Measurements from ENCODE around the gene PDZD4. TPM values are rescaled to one million over a fixed set of nuclear protein-coding genes. Genes with fewer than 3 reads are reported as not detected.
"Not testable (repeated sequence)": the region's sequence is repeated elsewhere in the genome, so short reads cannot be mapped to it uniquely, and the experiment has no call there.

PDZD4 gene
- total and polyA plus RNA-seq, 2 donors, result 0.61 to 7.9 TPM

- H3K36me3 ChIP-seq (ENCODE audit: control insufficient read depth in 2 of 2, insufficient read depth in 2 of 2, low read length in 1 of 2), result no peaks in the 10 kb centered on the region
- peak overlapping the region; percentile 20 to 44 for H3K4me3 ChIP-seq (ENCODE audit: low read length in 2 of 2)
- H3K4me1 ChIP-seq (ENCODE audit: control insufficient read depth in 2 of 2, insufficient read depth in 2 of 2, low read length in 2 of 2), result peaks cover 0 to 24% of the 10 kb centered on the region in 2 donors
- H3K27ac ChIP-seq (ENCODE audit: low read depth in 1 of 2, low read length in 1 of 2), result no peak overlapping the region
- no peak for DNase-seq (ENCODE audit: low read depth in 6 of 9, low spot score in 9 of 9)
- peaks cover 0 to 54% of the 10 kb centered on the region in 2 donors for H3K27me3 ChIP-seq (ENCODE audit: control insufficient read depth in 2 of 2, insufficient read depth in 1 of 2, low read length in 1 of 2)
- WGBS, result 39% methylated on average over 23 of the region's 23 CpGs
- H3K9me3 ChIP-seq (ENCODE audit: control insufficient read depth in 2 of 2, insufficient read depth in 1 of 2, low read length in 1 of 2), result no peaks in the 10 kb centered on the region
Observed at GRCh38 chrX:153819384-153820040, 10.8 kb downstream of the PDZD4 start.

- WGBS, result 12% methylated on average over 63 of the region's 67 CpGs
- H3K4me3 ChIP-seq (ENCODE audit: low read length in 2 of 2), result peak overlapping the region; percentile 20 to 44
- H3K4me1 ChIP-seq (ENCODE audit: control insufficient read depth in 2 of 2, insufficient read depth in 2 of 2, low read length in 2 of 2), result peaks cover 0 to 24% of the 10 kb centered on the region in 2 donors
- H3K36me3 ChIP-seq (ENCODE audit: control insufficient read depth in 2 of 2, insufficient read depth in 2 of 2, low read length in 1 of 2), result no peaks in the 10 kb centered on the region
- H3K9me3 ChIP-seq (ENCODE audit: control insufficient read depth in 2 of 2, insufficient read depth in 1 of 2, low read length in 1 of 2), result no peaks in the 10 kb centered on the region
- H3K27ac ChIP-seq (ENCODE audit: low read depth in 1 of 2, low read length in 1 of 2), result no peak overlapping the region
- H3K27me3 ChIP-seq (ENCODE audit: control insufficient read depth in 2 of 2, insufficient read depth in 1 of 2, low read length in 1 of 2), result peaks cover 0 to 48% of the 10 kb centered on the region in 2 donors
- DNase-seq (ENCODE audit: low read depth in 6 of 9, low spot score in 9 of 9), result peak in 5 of 9 donors; percentile 14 to 56 (median 40)
Observed at GRCh38 chrX:153818571-153819383, 11.6 kb downstream of the PDZD4 start.

GRCh38 chrX:153818064-153818463 is 12.3 kb downstream of the PDZD4 start:
- 99% methylated on average over 9 of the region's 9 CpGs for WGBS
- H3K27ac ChIP-seq (ENCODE audit: low read depth in 1 of 2, low read length in 1 of 2); DNase-seq (ENCODE audit: low read depth in 6 of 9, low spot score in 9 of 9); H3K9me3 ChIP-seq (ENCODE audit: control insufficient read depth in 2 of 2, insufficient read depth in 1 of 2, low read length in 1 of 2); H3K4me3 ChIP-seq (ENCODE audit: low read length in 2 of 2); H3K36me3 ChIP-seq (ENCODE audit: control insufficient read depth in 2 of 2, insufficient read depth in 2 of 2, low read length in 1 of 2): not testable (repeated sequence)
- H3K27me3 ChIP-seq (ENCODE audit: control insufficient read depth in 2 of 2, insufficient read depth in 1 of 2, low read length in 1 of 2), result peaks cover 0 to 45% of the 10 kb centered on the region in 2 donors
- H3K4me1 ChIP-seq (ENCODE audit: control insufficient read depth in 2 of 2, insufficient read depth in 2 of 2, low read length in 2 of 2), result peaks cover 0 to 24% of the 10 kb centered on the region in 2 donors

GRCh38 chrX:153816831-153817690 is 13.3 kb downstream of the PDZD4 start:
- peaks cover 0 to 24% of the 10 kb centered on the region in 2 donors for H3K4me1 ChIP-seq (ENCODE audit: control insufficient read depth in 2 of 2, insufficient read depth in 2 of 2, low read length in 2 of 2)
- WGBS, result 49% methylated on average over 25 of the region's 25 CpGs
- H3K4me3 ChIP-seq (ENCODE audit: low read length in 2 of 2), result no peak overlapping the region
- H3K27ac ChIP-seq (ENCODE audit: low read depth in 1 of 2, low read length in 1 of 2), result no peak overlapping the region
- no peaks in the 10 kb centered on the region for H3K9me3 ChIP-seq (ENCODE audit: control insufficient read depth in 2 of 2, insufficient read depth in 1 of 2, low read length in 1 of 2)
- peaks cover 0 to 52% of the 10 kb centered on the region in 2 donors for H3K27me3 ChIP-seq (ENCODE audit: control insufficient read depth in 2 of 2, insufficient read depth in 1 of 2, low read length in 1 of 2)
- no peaks in the 10 kb centered on the region for H3K36me3 ChIP-seq (ENCODE audit: control insufficient read depth in 2 of 2, insufficient read depth in 2 of 2, low read length in 1 of 2)
- DNase-seq (ENCODE audit: low read depth in 6 of 9, low spot score in 9 of 9), result no peak

GRCh38 chrX:153814591-153815315 is 15.6 kb downstream of the PDZD4 start:
- no peak for DNase-seq (ENCODE audit: low read depth in 6 of 9, low spot score in 9 of 9)

GRCh38 chrX:153813161-153813560 is 17.2 kb downstream of the PDZD4 start:
- WGBS, result 95% methylated on average over 5 of the region's 5 CpGs
- Histone ChIP-seq H3K27me3 (ENCODE audit: control insufficient read depth in 2 of 2, insufficient read depth in 1 of 2, low read length in 1 of 2) (peaks cover 0 to 38% of the 10 kb centered on the region in 2 donors), H3K27ac (ENCODE audit: low read depth in 1 of 2, low read length in 1 of 2) (no peak overlapping the region), H3K4me1 (ENCODE audit: control insufficient read depth in 2 of 2, insufficient read depth in 2 of 2, low read length in 2 of 2) (no peaks in the 10 kb centered on the region), H3K36me3 (ENCODE audit: control insufficient read depth in 2 of 2, insufficient read depth in 2 of 2, low read length in 1 of 2) (no peaks in the 10 kb centered on the region), H3K9me3 (ENCODE audit: control insufficient read depth in 2 of 2, insufficient read depth in 1 of 2, low read length in 1 of 2) (no peaks in the 10 kb centered on the region), H3K4me3 (ENCODE audit: low read length in 2 of 2) (no peak overlapping the region)
- no peak for DNase-seq (ENCODE audit: low read depth in 6 of 9, low spot score in 9 of 9)

More at GRCh38 chrX:153814591-153815315, 15.6 kb downstream of the PDZD4 start:
- H3K36me3 ChIP-seq (ENCODE audit: control insufficient read depth in 2 of 2, insufficient read depth in 2 of 2, low read length in 1 of 2), result no peaks in the 10 kb centered on the region
- peaks cover 0 to 53% of the 10 kb centered on the region in 2 donors for H3K27me3 ChIP-seq (ENCODE audit: control insufficient read depth in 2 of 2, insufficient read depth in 1 of 2, low read length in 1 of 2)
- 66% methylated on average over 19 of the region's 19 CpGs for WGBS
- no peak overlapping the region for H3K4me3 ChIP-seq (ENCODE audit: low read length in 2 of 2)
- H3K27ac ChIP-seq (ENCODE audit: low read depth in 1 of 2, low read length in 1 of 2), result no peak overlapping the region
- H3K4me1 ChIP-seq (ENCODE audit: control insufficient read depth in 2 of 2, insufficient read depth in 2 of 2, low read length in 2 of 2), result peaks cover 0 to 11% of the 10 kb centered on the region in 2 donors
- no peaks in the 10 kb centered on the region for H3K9me3 ChIP-seq (ENCODE audit: control insufficient read depth in 2 of 2, insufficient read depth in 1 of 2, low read length in 1 of 2)

GRCh38 chrX:153812220-153812619 is 18.1 kb downstream of the PDZD4 start:
- WGBS, result 81% methylated on average over 14 of the region's 14 CpGs

GRCh38 chrX:153807976-153808375 is 22.4 kb downstream of the PDZD4 start:
- WGBS, result 98% methylated on average over 19 of the region's 19 CpGs
- DNase-seq (ENCODE audit: low read depth in 6 of 9, low spot score in 9 of 9), result no peak
- H3K27me3 ChIP-seq (ENCODE audit: control insufficient read depth in 2 of 2, insufficient read depth in 1 of 2, low read length in 1 of 2), result peaks cover 0 to 15% of the 10 kb centered on the region in 2 donors

More at GRCh38 chrX:153812220-153812619, 18.1 kb downstream of the PDZD4 start:
- DNase-seq (ENCODE audit: low read depth in 6 of 9, low spot score in 9 of 9), result no peak
- peaks cover 0 to 29% of the 10 kb centered on the region in 2 donors for H3K27me3 ChIP-seq (ENCODE audit: control insufficient read depth in 2 of 2, insufficient read depth in 1 of 2, low read length in 1 of 2)
- no peak overlapping the region for H3K27ac ChIP-seq (ENCODE audit: low read depth in 1 of 2, low read length in 1 of 2)
- H3K4me1 ChIP-seq (ENCODE audit: control insufficient read depth in 2 of 2, insufficient read depth in 2 of 2, low read length in 2 of 2), result no peaks in the 10 kb centered on the region
- no peak overlapping the region for H3K4me3 ChIP-seq (ENCODE audit: low read length in 2 of 2)
- H3K9me3 ChIP-seq (ENCODE audit: control insufficient read depth in 2 of 2, insufficient read depth in 1 of 2, low read length in 1 of 2), result no peaks in the 10 kb centered on the region
- no peaks in the 10 kb centered on the region for H3K36me3 ChIP-seq (ENCODE audit: control insufficient read depth in 2 of 2, insufficient read depth in 2 of 2, low read length in 1 of 2)

More at GRCh38 chrX:153807976-153808375, 22.4 kb downstream of the PDZD4 start:
- no peaks in the 10 kb centered on the region for H3K9me3 ChIP-seq (ENCODE audit: control insufficient read depth in 2 of 2, insufficient read depth in 1 of 2, low read length in 1 of 2)
- no peaks in the 10 kb centered on the region for H3K36me3 ChIP-seq (ENCODE audit: control insufficient read depth in 2 of 2, insufficient read depth in 2 of 2, low read length in 1 of 2)
- no peak overlapping the region for H3K4me3 ChIP-seq (ENCODE audit: low read length in 2 of 2)
- H3K27ac ChIP-seq (ENCODE audit: low read depth in 1 of 2, low read length in 1 of 2), result no peak overlapping the region
- no peaks in the 10 kb centered on the region for H3K4me1 ChIP-seq (ENCODE audit: control insufficient read depth in 2 of 2, insufficient read depth in 2 of 2, low read length in 2 of 2)
